B cell (primary cell): ENCODE data around the gene TNRC6A. TPM values are rescaled to one million over a fixed set of nuclear protein-coding genes. Genes with fewer than 3 reads are reported as not detected.

Experiments used
- ATAC-seq: fragments of 200-7000 bp; cut with Tn5 transposase; one replicate; pipeline ENCODE4 v1.10.0; 2021; ENCODE audit warnings: low read depth, mild to moderate bottlenecking, moderate number of reproducible peaks, moderate library complexity
- CTCF ChIA-PET: fragments of 350-600 bp; sonication (Branson Sonifier 250); formaldehyde crosslinking; loops from one replicate; lab custom pipeline; 2021; ENCODE audit warnings: antibody characterized with exemption, inconsistent platforms; lab: Charles Lee
- POLR2A ChIA-PET: fragments of 350-600 bp; sonication (Branson Sonifier 250); formaldehyde crosslinking; loops from one replicate; lab custom pipeline; 2021; ENCODE audit warnings: antibody characterized with exemption; lab: Charles Lee
- DNase-seq: peaks from one replicate; pipeline ENCODE4 v3.0.0; 2013
- H2AFZ ChIP-seq: 2 replicates; pipeline ENCODE4 v1.6.1; 2012; ENCODE audit warnings: mild to moderate bottlenecking, low read depth, low read length; ENCODE audit not compliant: insufficient read depth, poor library complexity, severe bottlenecking
- H3K27ac ChIP-seq, 2 donors: 1 replicate in 1 of 2; 2 replicates in 1 of 2; pipeline ENCODE4 v1.5.1; 2012 to 2013; ENCODE audit warnings: low read length in 2 of 2, mild to moderate bottlenecking in 2 of 2, moderate library complexity in 1 of 2
- H3K27me3 ChIP-seq, 4 experiments: fragments of 200-600 bp in 1 of 4; sonication (generic) in 1 of 4; replicated peaks in 1 of 4; 1 replicate in 2 of 4; 2 replicates in 2 of 4; pipeline versions ENCODE4 v1.6.1 to v1.7.0; 2013 to 2016; ENCODE audit warnings: low read length in 3 of 4, mild to moderate bottlenecking in 2 of 4, mixed read lengths in 1 of 4, moderate library complexity in 1 of 4; ENCODE audit not compliant: insufficient read depth in 4 of 4, control insufficient read depth in 3 of 4; ENCODE audit errors: control extremely low read depth in 1 of 4
- H3K36me3 ChIP-seq, 2 experiments: replicated peaks in 1 of 2; 1 replicate in 1 of 2; 2 replicates in 1 of 2; pipeline versions ENCODE4 v1.6.1 to v1.7.1; 2013; ENCODE audit warnings: low read length in 1 of 2; ENCODE audit not compliant: insufficient read depth in 2 of 2, control insufficient read depth in 1 of 2; ENCODE audit errors: control extremely low read depth in 1 of 2, extremely low read depth in 1 of 2
- H3K4me1 ChIP-seq, 2 donors: fragments of 200-600 bp in 1 of 2; sonication (generic) in 1 of 2; 1 replicate in 1 of 2; 2 replicates in 1 of 2; pipeline versions ENCODE4 v1.5.1 to v1.6.1; 2013 to 2017; ENCODE audit warnings: low read length in 2 of 2; ENCODE audit not compliant: control insufficient read depth in 2 of 2, insufficient read depth in 2 of 2
- H3K4me2 ChIP-seq: replicated peaks from 2 replicates; pipeline ENCODE3; 2012; ENCODE audit warnings: mild to moderate bottlenecking, low read depth, low read length; ENCODE audit not compliant: poor library complexity, severe bottlenecking
- H3K4me3 ChIP-seq, 5 experiments: fragments of 200-600 bp in 1 of 5; sonication (generic) in 1 of 5; 1 replicate in 3 of 5; 2 replicates in 2 of 5; pipeline versions ENCODE4 v1.5.1 to v1.7.0; 2011 to 2016; ENCODE audit warnings: low read length in 4 of 5, mild to moderate bottlenecking in 4 of 5, low read depth in 2 of 5, control low read depth in 1 of 5, moderate library complexity in 1 of 5; ENCODE audit not compliant: insufficient read depth in 1 of 5; ENCODE audit errors: control extremely low read depth in 1 of 5, extremely low read depth in 1 of 5
- H3K79me2 ChIP-seq: fragments of 200-600 bp; sonication (generic); one replicate; pipeline ENCODE4 v1.6.0; 2016; ENCODE audit warnings: low read length; ENCODE audit not compliant: control insufficient read depth, insufficient read depth
- H3K9ac ChIP-seq: fragments of 200-600 bp; sonication (generic); 2 replicates; pipeline ENCODE4 v1.6.1; 2017; ENCODE audit warnings: mild to moderate bottlenecking, low read length, moderate library complexity
- H3K9me3 ChIP-seq, 3 donors: one replicate each; pipeline versions ENCODE4 v1.6.1 to v1.7.1; 2013; ENCODE audit warnings: low read length in 2 of 3; ENCODE audit not compliant: control insufficient read depth in 2 of 3, insufficient read depth in 1 of 3; ENCODE audit errors: control extremely low read depth in 1 of 3
- H4K20me1 ChIP-seq: 2 replicates; pipeline ENCODE4 v1.6.0; 2012; ENCODE audit warnings: mild to moderate bottlenecking, low read length; ENCODE audit not compliant: insufficient read depth, control insufficient read depth, poor library complexity, severe bottlenecking
- H3K27ac Mint-ChIP-seq: one replicate; pipeline ENCODE4 v1.8.0; 2021; ENCODE audit warnings: mixed read lengths
- H3K27me3 Mint-ChIP-seq: one replicate; pipeline ENCODE4 v1.8.0; 2021; ENCODE audit warnings: mixed read lengths
- H3K4me1 Mint-ChIP-seq: one replicate; pipeline ENCODE4 v1.8.0; 2021; ENCODE audit warnings: mixed read lengths
- H3K4me3 Mint-ChIP-seq: one replicate; pipeline ENCODE4 v1.8.0; 2021; ENCODE audit warnings: mixed read lengths
- H3K9me3 Mint-ChIP-seq: one replicate; pipeline ENCODE4 v1.8.0; 2022; ENCODE audit warnings: mixed read lengths; ENCODE audit not compliant: insufficient read depth
- CTCF ChIP-seq: fragments of 200-600 bp; IDR thresholded peaks from one replicate; pipeline ENCODE4 v1.8.0; 2022; ENCODE audit warnings: antibody characterized with exemption, mild to moderate bottlenecking
- EZH2 ChIP-seq: IDR thresholded peaks from 2 replicates; pipeline ENCODE4 v1.6.1; 2012; ENCODE audit warnings: borderline replicate concordance, low read depth, mild to moderate bottlenecking, moderate library complexity, low read length; ENCODE audit not compliant: insufficient read depth, poor library complexity, severe bottlenecking
- whole genome bisulfite sequencing: methylation state at CpG from one replicate; pipeline ENCODE4 v1.1.5; 2013; ENCODE audit warnings: missing lambda C conversion rate; ENCODE audit not compliant: insufficient coverage; 5-methylcytosine and 5-hydroxymethylcytosine counted together
- intact Hi-C: fragments of 100-400 bp; cut with micrococcal nuclease; formaldehyde crosslinking; loops from one replicate; pipeline ENCODE4 v1.10.0; 2022
- polyA plus RNA-seq: library from polyadenylated mRNA; depleted of rRNA; stranded (reverse); fragments of >200 nt; gene quantifications from 2 replicates; pipeline ENCODE4 v1.2.3, GENCODE V29; 2012
- total RNA-seq, 2 donors: library from RNA; stranded (reverse); fragments of 120-200 nt in 1 of 2; gene quantifications; 1 replicate in 1 of 2; 2 replicates in 1 of 2; pipeline versions ENCODE4 v1.2.3 to v1.2.4, GENCODE V29; 2013 to 2022

TNRC6A gene
- total and polyA plus RNA-seq, 2 donors (not counting 1 experiment from before 2014, with no cell fraction given) = 79.3 to 104 TPM

DNA sequence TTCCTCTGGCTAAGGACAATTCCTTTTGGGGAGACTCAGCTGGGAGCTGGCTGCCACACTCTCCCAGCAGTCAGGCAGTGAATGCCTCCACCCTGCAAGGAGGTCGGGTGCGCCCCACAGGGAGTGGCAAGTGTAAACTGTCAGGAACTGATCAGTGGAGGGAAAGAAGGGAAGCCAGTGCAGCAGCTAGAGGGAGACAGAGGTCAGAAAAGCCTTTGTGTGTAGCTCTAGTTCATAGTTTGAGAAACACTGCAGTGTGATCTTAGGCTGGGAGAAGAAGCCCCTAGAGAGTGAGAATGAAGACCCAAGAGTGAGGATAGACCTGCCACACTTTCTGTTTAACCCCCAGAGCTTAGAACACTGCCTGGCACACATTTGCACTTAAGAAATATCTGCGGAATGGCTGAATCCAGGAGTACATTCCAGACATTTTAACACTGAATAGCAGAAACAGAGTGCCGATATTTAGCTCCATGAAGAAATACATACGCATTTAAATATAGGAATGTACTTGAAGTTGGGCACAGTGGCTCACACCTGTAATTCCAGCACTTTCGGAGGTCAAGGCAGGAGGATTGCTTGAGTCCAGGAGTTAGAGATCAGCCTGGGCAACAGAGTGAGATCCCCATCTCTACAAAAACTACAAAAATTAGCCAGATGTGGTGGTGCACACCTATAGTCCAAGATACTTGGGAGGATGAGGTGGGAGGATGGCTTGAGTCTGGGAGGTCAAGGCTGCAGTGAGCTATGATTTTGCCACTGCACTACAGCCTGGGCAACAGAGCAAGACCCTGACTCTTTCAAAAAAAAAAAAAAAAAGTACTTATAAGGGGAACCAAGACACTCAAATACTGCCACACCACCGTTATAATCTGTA lies 105.2 kb downstream of the TNRC6A start:
- Histone ChIP-seq H3K9ac (no peak overlapping the region), H3K79me2 (no peaks in the 10 kb centered on the region), H3K27ac (no peak overlapping the region), H3K36me3 (peaks cover 0 to 4% of the 10 kb centered on the region in 2 experiments), H2AFZ (no peak overlapping the region), H4K20me1 (no peaks in the 10 kb centered on the region), H3K9me3 (no peaks in the 10 kb centered on the region), H3K4me2 (no peak overlapping the region), H3K4me1 (no peaks in the 10 kb centered on the region), H3K4me3 (no peak overlapping the region), H3K27me3 (no peaks in the 10 kb centered on the region)
- intact Hi-C loops = loop anchor here (5.0 kb wide), 1 partner anchor 273 kb away; no protein-coding TSS in a partner anchor
- ChIA-PET POLR2A (no interaction called here), CTCF (no interaction called here)
- no peak overlapping the region for H3K4me3 Mint-ChIP-seq
- H3K9me3 Mint-ChIP-seq = no peaks in the 10 kb centered on the region
- H3K4me1 Mint-ChIP-seq = no peaks in the 10 kb centered on the region
- no peak for ATAC-seq
- no peak for DNase-seq
- 96% methylated on average over 4 of the region's 7 CpGs for WGBS
- H3K27me3 Mint-ChIP-seq = no peaks in the 10 kb centered on the region
- no peak overlapping the region for H3K27ac Mint-ChIP-seq
- no peak for TF ChIP-seq EZH2
- TF ChIP-seq CTCF = no peak

DNA sequence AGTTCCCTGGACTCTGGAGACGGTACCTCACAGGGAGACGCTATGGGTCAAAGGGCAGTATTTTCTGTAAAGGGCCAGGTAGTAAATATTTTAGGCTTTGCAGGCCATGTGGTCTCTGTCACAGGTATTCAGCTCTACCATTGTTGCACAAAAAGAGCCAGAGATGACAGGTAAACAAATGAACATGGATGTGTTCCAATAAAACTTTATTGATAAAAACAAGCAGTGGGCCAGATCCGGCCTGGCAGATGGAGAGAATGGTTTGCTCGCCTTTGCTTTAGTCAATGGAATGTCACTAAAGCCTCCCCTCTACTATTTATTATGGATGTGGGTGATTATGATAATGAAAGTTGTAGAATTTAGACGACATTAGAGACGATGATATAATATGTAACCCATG lies 107.4 kb downstream of the TNRC6A start:
- Mint-ChIP-seq H3K9me3 (no peaks in the 10 kb centered on the region), H3K4me1 (no peaks in the 10 kb centered on the region), H3K27me3 (no peaks in the 10 kb centered on the region), H3K4me3 (no peak overlapping the region), H3K27ac (no peak overlapping the region)
- no peak overlapping the region for H3K4me2 ChIP-seq
- H3K4me1 ChIP-seq = no peaks in the 10 kb centered on the region
- H3K79me2 ChIP-seq = no peaks in the 10 kb centered on the region
- ChIA-PET CTCF (no interaction called here), POLR2A (no interaction called here)
- H3K27me3 ChIP-seq = no peaks in the 10 kb centered on the region
- no peak overlapping the region for H2AFZ ChIP-seq
- no peak overlapping the region for H3K9ac ChIP-seq
- H3K27ac ChIP-seq = no peak overlapping the region
- no peak overlapping the region for H3K4me3 ChIP-seq
- no peaks in the 10 kb centered on the region for H4K20me1 ChIP-seq
- H3K36me3 ChIP-seq = peaks cover 0 to 4% of the 10 kb centered on the region in 2 experiments
- intact Hi-C loops = no loop called here
- ATAC-seq (no peak), DNase-seq (no peak)
- WGBS = 83% methylated on average over 4 of the region's 6 CpGs
- TF ChIP-seq EZH2 = no peak
- no peak for TF ChIP-seq CTCF
- H3K9me3 ChIP-seq = no peaks in the 10 kb centered on the region
